GM12892 (cell line): ENCODE results near the gene KANSL3.

Source experiments
- DNase-seq: peaks from one replicate; pipeline ENCODE4 v3.0.0; 2011; ENCODE audit not compliant: insufficient read length
- FAIRE-seq: peaks from 2 replicates; lab custom pipeline; 2011; peaks lifted over from hg19 to GRCh38; lab: Jason Lieb, UNC
- POLR2A ChIP-seq: IDR thresholded peaks from 2 replicates; pipeline ENCODE4 v1.6.1; 2011; ENCODE audit warnings: low read depth, low read length, control low read depth
- POLR2AphosphoS5 ChIP-seq: IDR thresholded peaks from 2 replicates; pipeline ENCODE4 v1.6.1; 2011; ENCODE audit warnings: low read depth, low read length, control low read depth
- TAF1 ChIP-seq: IDR thresholded peaks from 2 replicates; pipeline ENCODE4 v1.6.1; 2011; ENCODE audit warnings: low read depth, mild to moderate bottlenecking, control low read depth, low read length, borderline replicate concordance

Gene KANSL3

GRCh38 chr2:96617012-96617411 is 21.1 kb downstream of the KANSL3 start:
- DNase-seq: no peak
- TF ChIP-seq TAF1: no peak
- no peak for TF ChIP-seq POLR2AphosphoS5
- TF ChIP-seq POLR2A: no peak
- FAIRE-seq: no peak

GRCh38 chr2:96616535-96616934 is 21.6 kb downstream of the KANSL3 start:
- DNase-seq (no peak), FAIRE-seq (no peak)
- TF ChIP-seq POLR2AphosphoS5 (no peak), POLR2A (no peak), TAF1 (no peak)

GRCh38 chr2:96616128-96616527 is 22.0 kb downstream of the KANSL3 start:
- no peak for DNase-seq
- no peak for FAIRE-seq
- no peak for TF ChIP-seq POLR2A
- TF ChIP-seq TAF1: no peak
- no peak for TF ChIP-seq POLR2AphosphoS5

GRCh38 chr2:96608469-96609455 is 29.4 kb downstream of the KANSL3 start:
- FAIRE-seq (no peak), DNase-seq (no peak)
- TF ChIP-seq POLR2AphosphoS5 (no peak), TAF1 (no peak), POLR2A (no peak)

GRCh38 chr2:96604104-96604503 is 34.0 kb downstream of the KANSL3 start:
- DNase-seq (no peak), FAIRE-seq (no peak)
- no peak for TF ChIP-seq POLR2A
- TF ChIP-seq POLR2AphosphoS5: no peak
- no peak for TF ChIP-seq TAF1

GRCh38 chr2:96602330-96602823 is 35.7 kb downstream of the KANSL3 start:
- no peak for FAIRE-seq
- TF ChIP-seq POLR2AphosphoS5: no peak
- no peak for TF ChIP-seq TAF1
- TF ChIP-seq POLR2A: no peak
- no peak for DNase-seq

- no peak for FAIRE-seq
- no peak for TF ChIP-seq TAF1
- TF ChIP-seq POLR2AphosphoS5: no peak
- no peak for DNase-seq
Measured at GRCh38 chr2:96601382-96602292, 36.5 kb downstream of the KANSL3 start.

GRCh38 chr2:96599941-96600340 is 38.2 kb downstream of the KANSL3 start:
- DNase-seq (no peak), FAIRE-seq (no peak)
- TF ChIP-seq POLR2AphosphoS5 (no peak), TAF1 (no peak), POLR2A (no peak)

GRCh38 chr2:96596596-96596995 is 41.5 kb downstream of the KANSL3 start:
- DNase-seq (no peak), FAIRE-seq (no peak)
- TF ChIP-seq TAF1: no peak
- no peak for TF ChIP-seq POLR2AphosphoS5
- TF ChIP-seq POLR2A: no peak

GRCh38 chr2:96594691-96595152 is 43.4 kb downstream of the KANSL3 start:
- no peak for TF ChIP-seq POLR2AphosphoS5
- no peak for TF ChIP-seq TAF1
- no peak for TF ChIP-seq POLR2A
- no peak for FAIRE-seq
- DNase-seq: no peak

- FAIRE-seq (no peak), DNase-seq (no peak)
- TF ChIP-seq POLR2AphosphoS5 (no peak), TAF1 (no peak), POLR2A (no peak)
Measured at GRCh38 chr2:96594282-96594681, 43.8 kb downstream of the KANSL3 start.
